Mesothelial cell of epicardium (in vitro differentiated cells): ENCODE measurements around the gene KTN1. TPM values are rescaled to one million over a fixed set of nuclear protein-coding genes. Genes with fewer than 3 reads are reported as not detected.

Source experiments
- DNase-seq, 2 experiments: peaks; one replicate each; pipeline ENCODE4 v3.0.0; 2021; ENCODE audit warnings: low spot score in 2 of 2; ENCODE audit not compliant: unreplicated experiment in 2 of 2
- H3K27ac Mint-ChIP-seq: 2 replicates; pipeline ENCODE4 v1.8.0; 2021; ENCODE audit warnings: mixed read lengths
- H3K27me3 Mint-ChIP-seq: 2 replicates; pipeline ENCODE4 v1.8.0; 2021; ENCODE audit warnings: low read depth, mixed read lengths
- H3K36me3 Mint-ChIP-seq: 2 replicates; pipeline ENCODE4 v1.8.0; 2021; ENCODE audit warnings: mixed read lengths
- H3K4me1 Mint-ChIP-seq: 2 replicates; pipeline ENCODE4 v1.8.0; 2021; ENCODE audit warnings: mixed read lengths
- H3K4me3 Mint-ChIP-seq: 2 replicates; pipeline ENCODE4 v1.8.0; 2021; ENCODE audit warnings: mild to moderate bottlenecking, moderate library complexity, mixed read lengths
- H3K9me3 Mint-ChIP-seq: 2 replicates; pipeline ENCODE4 v1.8.0; 2021; ENCODE audit warnings: mixed read lengths
- total RNA-seq: library from RNA; stranded (reverse); gene quantifications from 3 replicates; pipeline ENCODE4 v1.2.1, GENCODE V29; 2021
- TF ChIP-seq, protein P1 (sequence below): fragments of 200-600 bp; sonication (generic); IDR thresholded peaks from one replicate; pipeline ENCODE4 v1.5.0; 2021; ENCODE audit warnings: antibody characterized with exemption; ENCODE audit not compliant: unreplicated experiment

The KTN1 gene
- total RNA-seq, 1 donor from 2014 or later, result 153 TPM

DNA sequence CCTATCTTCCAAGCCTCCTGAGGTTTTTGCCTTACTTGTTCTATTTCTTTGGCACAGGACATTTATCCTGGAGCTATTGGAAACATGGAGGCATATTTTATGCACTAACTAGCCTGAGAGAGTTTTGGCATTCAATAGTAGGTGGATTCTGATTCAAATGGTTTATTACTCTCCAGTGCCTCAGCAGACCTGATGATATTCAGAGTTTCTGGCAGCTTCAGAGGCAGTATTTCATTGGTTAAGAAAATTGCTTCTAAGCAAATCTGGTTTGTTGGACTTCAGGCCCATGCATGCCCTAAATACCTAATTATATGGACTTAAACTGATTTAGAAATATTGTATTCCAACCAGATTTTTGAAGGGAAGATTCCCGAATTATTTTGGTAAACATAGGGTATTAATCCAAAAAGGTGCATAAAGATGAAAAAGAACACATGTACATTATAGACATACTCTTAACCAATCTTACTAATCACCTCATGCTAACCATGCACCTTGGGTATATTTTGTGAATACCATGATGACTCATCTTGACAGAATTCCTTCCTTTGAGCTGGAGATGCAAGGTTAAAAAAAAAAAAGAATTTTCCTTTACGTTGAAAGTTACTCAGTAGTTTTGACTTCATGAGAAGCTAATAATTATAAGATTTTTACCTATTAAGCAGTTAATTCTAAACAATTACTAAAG, 44.3 kb upstream of the KTN1 start:
- no peaks in the 10 kb centered on the region for H3K27me3 Mint-ChIP-seq
- DNase-seq, result no peak
- H3K36me3 Mint-ChIP-seq, result peaks cover 3% of the 10 kb centered on the region
- no peak overlapping the region for H3K27ac Mint-ChIP-seq
- H3K4me1 Mint-ChIP-seq, result peaks cover 21% of the 10 kb centered on the region
- H3K4me3 Mint-ChIP-seq, result no peak overlapping the region
- TF ChIP-seq, protein P1, sequence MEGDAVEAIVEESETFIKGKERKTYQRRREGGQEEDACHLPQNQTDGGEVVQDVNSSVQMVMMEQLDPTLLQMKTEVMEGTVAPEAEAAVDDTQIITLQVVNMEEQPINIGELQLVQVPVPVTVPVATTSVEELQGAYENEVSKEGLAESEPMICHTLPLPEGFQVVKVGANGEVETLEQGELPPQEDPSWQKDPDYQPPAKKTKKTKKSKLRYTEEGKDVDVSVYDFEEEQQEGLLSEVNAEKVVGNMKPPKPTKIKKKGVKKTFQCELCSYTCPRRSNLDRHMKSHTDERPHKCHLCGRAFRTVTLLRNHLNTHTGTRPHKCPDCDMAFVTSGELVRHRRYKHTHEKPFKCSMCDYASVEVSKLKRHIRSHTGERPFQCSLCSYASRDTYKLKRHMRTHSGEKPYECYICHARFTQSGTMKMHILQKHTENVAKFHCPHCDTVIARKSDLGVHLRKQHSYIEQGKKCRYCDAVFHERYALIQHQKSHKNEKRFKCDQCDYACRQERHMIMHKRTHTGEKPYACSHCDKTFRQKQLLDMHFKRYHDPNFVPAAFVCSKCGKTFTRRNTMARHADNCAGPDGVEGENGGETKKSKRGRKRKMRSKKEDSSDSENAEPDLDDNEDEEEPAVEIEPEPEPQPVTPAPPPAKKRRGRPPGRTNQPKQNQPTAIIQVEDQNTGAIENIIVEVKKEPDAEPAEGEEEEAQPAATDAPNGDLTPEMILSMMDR, result no peak
- peaks cover 8% of the 10 kb centered on the region for H3K9me3 Mint-ChIP-seq

DNA sequence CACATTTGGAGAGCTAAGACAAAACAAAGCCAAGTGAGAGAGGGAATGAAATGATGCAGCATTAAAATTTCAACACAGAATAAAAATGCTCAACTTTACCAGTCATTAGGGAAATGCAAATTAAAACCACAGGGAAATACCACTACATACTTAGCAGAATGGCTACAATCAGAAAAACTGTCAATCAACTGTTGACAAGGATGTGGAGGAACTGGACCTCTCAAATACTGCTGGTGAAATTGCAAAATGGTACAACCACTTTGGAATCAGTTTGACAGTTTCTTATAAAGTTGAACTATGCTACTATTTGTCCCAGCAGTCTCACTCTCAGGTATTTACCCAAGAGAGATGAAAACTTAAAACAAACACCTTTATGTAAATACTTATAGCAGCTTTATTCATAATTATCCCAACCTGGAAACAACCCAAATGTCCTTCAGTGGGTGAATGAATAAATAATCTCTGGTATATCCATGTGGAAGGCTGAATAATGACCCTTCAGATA, 43.8 kb upstream of the KTN1 start:
- DNase-seq, result no peak
- Mint-ChIP-seq H3K27ac (no peak overlapping the region), H3K36me3 (peaks cover 3% of the 10 kb centered on the region), H3K4me3 (no peak overlapping the region), H3K27me3 (no peaks in the 10 kb centered on the region), H3K4me1 (peaks cover 26% of the 10 kb centered on the region), H3K9me3 (peaks cover 8% of the 10 kb centered on the region)
- TF ChIP-seq, protein P1, result no peak

DNA sequence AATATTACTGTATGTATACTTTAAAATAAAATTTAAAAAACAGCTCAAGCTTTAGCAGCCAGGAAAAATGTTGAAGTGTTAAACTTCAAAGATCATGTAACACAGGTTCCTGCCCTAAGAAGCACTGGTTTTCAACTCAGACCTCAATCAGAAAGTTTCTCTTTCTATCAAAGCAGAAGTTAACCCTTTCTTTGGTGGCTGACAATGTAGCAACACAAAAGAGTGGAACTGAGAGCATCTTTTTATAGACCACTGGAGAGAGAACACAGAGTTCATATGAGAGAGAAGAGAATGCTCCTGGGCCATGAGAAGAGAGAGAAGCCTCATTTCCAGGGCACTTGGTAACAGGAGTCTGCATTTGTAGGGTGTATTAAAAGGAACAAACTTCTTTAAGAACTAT, 42.2 kb upstream of the KTN1 start:
- Mint-ChIP-seq H3K27ac (no peak overlapping the region), H3K27me3 (no peaks in the 10 kb centered on the region), H3K4me1 (peaks cover 38% of the 10 kb centered on the region), H3K9me3 (peaks cover 8% of the 10 kb centered on the region), H3K4me3 (no peak overlapping the region), H3K36me3 (peaks cover 3% of the 10 kb centered on the region)
- TF ChIP-seq, protein P1, result no peak
- DNase-seq, result no peak

DNA sequence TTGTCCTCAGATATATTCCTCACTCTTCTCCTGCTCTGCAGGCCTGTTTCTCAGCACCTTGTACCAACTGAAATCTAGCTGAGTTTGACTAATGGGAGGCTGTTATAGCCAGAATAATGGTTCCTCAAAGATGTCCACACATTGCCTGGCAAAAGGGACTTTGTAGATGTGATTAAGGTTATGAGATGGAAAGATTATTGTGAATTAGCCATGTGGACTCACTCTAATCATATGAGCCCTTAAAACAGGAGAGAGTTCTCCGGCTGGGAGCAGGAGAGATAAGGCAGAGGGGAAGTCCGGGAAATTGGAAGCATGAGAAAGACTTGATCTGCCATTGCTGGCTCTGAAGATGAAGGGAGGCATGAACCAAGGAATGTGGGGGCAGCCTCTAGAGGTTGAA, 40.0 kb upstream of the KTN1 start:
- peaks cover 5% of the 10 kb centered on the region for H3K36me3 Mint-ChIP-seq

DNA sequence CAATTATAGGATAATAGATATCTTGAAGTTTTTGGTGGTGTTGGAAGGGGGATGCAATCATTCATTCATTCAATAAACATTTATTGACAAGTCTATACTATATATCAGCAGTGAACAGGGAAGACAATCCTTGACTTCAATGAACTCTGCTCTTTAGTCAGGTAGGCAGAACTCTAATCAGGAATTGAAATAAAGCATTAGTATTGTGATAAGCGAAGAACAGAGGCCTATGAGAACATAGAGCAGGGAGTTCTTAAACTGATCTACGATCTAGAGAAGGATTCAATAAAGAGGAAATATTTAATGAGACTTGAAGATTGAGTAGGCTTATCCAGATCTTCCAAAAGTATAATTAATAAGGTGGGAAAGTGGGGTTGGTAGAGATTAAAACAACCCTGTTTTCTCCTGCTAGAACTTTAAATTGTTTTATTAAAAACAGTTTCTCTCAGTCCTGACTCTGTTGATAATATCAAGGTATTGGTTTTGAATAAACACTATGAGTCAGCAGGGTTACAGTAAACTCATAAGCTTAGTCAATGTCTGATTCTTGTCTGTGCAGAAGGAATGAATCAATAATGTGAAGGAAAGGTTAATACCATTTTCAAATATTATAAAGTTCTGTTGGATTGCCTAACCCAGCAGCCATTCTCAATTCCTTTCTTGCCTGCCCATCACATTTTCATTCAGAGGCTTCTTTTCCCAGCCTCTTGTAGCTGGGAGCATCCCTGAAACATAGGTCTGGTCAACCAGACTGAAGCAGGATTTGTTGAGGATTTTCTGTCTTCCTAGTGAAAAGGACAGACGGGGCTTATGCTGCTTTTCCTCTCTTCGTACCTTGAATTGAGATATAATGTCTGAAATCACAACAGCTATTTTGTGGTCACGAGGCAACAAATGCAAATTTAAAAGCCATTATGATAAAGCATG, 38.9 kb upstream of the KTN1 start:
- TF ChIP-seq, protein P1, result no peak
- Mint-ChIP-seq H3K27ac (peak overlapping the region; percentile 41), H3K4me3 (no peak overlapping the region), H3K36me3 (peaks cover 5% of the 10 kb centered on the region), H3K9me3 (peaks cover 16% of the 10 kb centered on the region), H3K27me3 (no peaks in the 10 kb centered on the region), H3K4me1 (peaks cover 36% of the 10 kb centered on the region)
- DNase-seq, result no peak

More for the DNA sequence above, 40.0 kb upstream of the KTN1 start:
- Mint-ChIP-seq H3K9me3 (peaks cover 16% of the 10 kb centered on the region), H3K27me3 (no peaks in the 10 kb centered on the region), H3K27ac (no peak overlapping the region), H3K4me3 (no peak overlapping the region), H3K4me1 (peaks cover 36% of the 10 kb centered on the region)
- TF ChIP-seq, protein P1, result no peak
- DNase-seq, result no peak
